GM21390 (cell line): ENCODE measurements around the gene GNAO1.

Source experiments
- ATAC-seq: cut with Tn5 transposase; IDR thresholded peaks from one replicate; pipeline ENCODE4 v1.9.1; 2021; ENCODE audit not compliant: unreplicated experiment

The GNAO1 gene

GRCh38 chr16:56331915-56332314, 140.6 kb downstream of the GNAO1 start:
- ATAC-seq, result no peak

GRCh38 chr16:56332464-56333079, 141.3 kb downstream of the GNAO1 start:
- ATAC-seq, result no peak

GRCh38 chr16:56334761-56335160, 143.5 kb downstream of the GNAO1 start:
- ATAC-seq, result no peak

DNA sequence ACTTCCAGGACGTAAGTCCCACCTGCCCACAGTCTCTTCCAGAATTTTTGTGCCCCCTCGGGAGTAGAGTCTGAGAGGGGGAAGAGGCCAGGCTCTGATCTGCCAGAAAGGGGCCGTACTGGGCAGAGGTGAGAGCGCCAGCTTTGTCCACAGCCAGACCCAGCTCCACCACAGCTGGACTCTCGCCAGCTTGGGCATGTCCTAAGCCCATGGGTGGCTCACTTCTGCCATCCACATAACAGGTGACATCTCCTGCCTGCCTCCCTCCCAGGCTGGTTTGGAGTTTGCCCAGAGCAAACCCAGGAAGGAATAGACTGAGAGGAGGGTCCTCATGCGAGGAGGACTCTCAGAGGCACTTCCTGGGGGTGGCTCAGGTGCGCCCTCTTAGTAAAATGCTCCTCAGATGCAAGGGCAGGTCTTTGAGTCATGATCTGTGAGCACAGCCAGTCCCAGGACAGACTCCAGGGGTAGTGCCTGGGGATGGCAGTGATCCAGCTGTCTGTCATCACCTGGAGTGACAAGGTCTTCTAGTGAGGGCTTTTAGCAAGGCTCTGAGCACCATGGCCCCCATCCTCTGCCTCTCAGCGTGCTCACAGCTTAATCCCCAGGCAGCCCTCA, 144.9 kb downstream of the GNAO1 start:
- no peak for ATAC-seq

DNA sequence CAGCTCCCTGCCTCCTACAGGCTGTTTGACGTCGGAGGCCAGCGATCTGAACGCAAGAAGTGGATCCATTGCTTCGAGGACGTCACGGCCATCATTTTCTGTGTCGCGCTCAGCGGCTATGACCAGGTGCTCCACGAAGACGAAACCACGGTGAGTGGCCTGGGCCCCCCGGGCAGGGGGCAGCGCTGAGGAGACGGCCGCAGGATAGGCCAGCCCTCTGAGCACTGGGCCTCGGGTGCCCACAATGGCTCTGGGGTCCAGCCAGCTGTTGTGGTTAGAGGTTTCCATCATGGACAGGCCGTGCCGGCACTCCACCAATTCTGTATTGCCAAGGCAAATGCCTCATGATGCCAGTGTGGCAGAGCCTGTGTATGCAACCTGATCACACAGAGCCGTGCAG, 145.4 kb downstream of the GNAO1 start:
- no peak for ATAC-seq

GRCh38 chr16:56337131-56337857, 146.0 kb downstream of the GNAO1 start:
- ATAC-seq, result no peak

DNA sequence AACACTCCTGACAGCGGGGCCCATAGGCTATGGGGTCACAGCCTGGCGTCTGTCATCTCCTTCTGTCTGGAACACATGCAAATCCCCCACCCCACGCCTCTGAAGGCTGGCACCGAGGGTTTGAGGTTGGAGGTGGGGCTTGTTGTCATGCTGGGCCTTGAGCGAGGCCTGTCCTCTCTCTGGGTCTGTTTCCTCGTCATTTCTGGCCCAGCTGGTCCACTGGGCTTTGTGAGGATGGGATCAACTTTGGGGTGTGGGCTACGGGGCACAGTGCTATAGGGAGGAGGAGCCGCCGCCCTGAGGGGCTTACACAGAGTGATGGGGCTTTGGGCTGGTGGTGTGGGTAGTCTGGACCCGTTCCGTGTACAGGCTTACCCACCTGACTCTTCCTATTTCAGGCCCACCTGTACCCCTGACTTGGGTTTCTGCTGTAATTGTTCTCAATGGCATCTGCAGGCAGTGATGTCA, 146.6 kb downstream of the GNAO1 start:
- ATAC-seq, result no peak

GRCh38 chr16:56338566-56339318, 147.5 kb downstream of the GNAO1 start:
- no peak for ATAC-seq

- ATAC-seq, result no peak
Observed at GRCh38 chr16:56339431-56340195, 148.3 kb downstream of the GNAO1 start.

GRCh38 chr16:56340416-56340815, 149.1 kb downstream of the GNAO1 start:
- ATAC-seq, result no peak

GRCh38 chr16:56340864-56341365, 149.6 kb downstream of the GNAO1 start:
- no peak for ATAC-seq

DNA sequence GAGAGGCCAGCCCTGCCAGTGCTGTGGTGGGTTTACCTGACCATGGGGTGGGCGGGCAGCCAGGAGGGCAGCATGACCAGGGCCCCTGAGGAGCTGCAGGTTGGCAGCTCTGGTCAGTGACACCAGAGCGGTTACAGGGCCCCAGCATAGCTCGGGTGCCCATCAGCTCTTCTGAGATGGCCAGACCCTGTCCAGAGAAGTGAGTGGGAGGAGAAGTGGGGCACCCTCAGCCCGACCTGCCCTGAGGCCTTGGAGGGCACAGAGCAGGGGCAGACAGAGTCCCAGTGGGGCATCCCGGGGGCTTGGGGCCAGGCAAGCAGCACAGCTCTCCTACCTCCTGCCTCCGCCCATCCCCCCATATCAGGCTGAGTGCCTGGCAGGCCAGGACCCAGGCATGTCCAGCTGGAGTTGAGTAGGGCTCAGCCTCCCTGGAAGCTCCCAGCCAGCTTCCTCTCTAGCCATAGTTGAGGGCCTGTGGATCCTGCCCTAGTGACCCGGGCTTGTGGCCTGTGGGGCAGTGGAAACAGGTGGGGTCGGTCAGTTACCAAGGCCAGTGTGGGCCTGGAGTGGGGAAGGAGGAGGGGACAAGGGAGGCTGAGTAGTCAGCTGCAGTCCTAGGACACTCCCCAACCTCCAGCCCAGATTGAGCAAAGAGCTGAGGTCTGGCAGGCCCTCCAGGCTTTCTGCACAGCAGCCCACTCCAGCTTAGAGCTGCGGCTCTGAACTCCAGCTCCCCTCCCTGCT, 150.5 kb downstream of the GNAO1 start:
- no peak for ATAC-seq

DNA sequence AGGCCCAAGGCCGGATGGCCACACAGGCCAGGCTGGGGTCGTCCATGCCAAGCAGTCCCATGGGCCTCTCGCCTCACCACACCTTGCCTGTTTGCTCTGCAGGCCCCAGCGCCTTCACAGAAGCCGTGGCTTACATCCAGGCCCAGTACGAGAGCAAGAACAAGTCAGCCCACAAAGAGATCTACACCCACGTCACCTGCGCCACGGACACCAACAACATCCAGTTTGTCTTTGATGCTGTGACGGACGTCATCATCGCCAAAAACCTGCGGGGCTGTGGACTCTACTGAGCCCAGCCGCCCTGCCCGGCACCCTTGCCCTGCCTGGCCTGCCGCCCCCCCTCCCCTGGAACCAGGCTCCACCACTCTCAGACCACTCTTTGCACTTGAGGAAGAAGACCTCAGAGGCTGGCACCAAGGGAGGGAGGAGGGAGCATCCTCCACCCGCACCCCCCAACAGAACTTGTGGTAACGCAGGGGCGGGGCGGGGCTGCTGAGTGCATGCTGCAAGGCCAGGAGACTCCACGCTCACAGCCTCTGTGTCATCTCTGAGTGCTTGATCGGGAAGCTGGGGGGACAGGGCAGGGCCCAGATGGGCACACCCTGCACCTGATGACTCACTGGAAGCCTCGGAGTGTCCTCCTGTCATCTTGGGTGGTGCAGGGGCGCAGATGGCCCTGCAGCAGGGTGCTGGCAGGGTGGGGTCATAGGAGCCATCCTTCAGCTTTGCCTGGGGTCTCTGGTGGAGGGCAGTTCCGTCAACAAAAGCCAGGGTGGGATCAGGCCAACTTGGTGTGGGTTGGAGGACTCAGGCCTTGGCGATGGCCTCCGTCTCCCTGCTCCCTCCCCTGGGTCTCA, 152.6 kb downstream of the GNAO1 start:
- no peak for ATAC-seq

DNA sequence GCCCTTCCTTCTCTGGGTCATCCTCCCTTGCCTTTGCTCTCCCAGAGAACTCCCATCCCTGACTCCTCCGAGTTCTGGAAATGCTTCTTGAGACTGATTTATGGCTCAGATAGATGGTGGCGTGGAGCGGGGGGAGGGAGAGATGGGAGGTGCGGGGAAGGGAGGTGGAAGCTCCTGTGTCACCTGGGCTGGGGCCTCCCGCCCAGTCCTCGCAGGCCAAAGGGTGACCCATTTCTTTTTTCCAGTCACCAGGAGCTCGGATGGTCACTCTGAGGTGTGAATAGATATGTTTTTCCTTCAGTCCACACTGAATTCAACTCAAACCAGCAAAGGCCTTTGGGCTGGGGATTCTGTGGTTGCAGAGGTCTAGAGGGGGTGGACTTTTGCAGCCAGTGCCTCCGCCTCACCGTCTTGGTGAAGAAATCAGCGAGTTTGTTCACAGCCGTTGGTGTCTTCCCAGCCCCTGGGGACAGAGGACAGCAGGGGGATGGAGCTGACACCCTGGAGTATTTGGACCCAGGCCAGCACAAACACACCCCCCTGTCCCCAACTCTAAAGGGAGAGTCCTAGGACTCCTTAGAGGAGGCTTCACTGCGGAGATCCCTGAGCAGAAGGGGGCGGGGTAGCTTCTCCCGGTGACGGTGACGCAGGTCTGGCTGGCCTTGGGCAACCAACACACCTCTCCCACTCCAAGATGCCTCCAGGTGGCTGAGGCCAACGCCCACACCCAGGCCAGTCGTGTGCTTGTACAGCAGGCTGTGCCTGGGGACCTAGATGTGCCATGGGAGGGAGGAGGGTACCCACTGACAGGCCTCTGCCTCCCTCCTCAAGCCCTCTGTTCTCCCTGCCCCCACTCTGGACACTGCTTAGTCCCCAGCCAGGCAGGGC, 153.5 kb downstream of the GNAO1 start:
- ATAC-seq, result no peak

DNA sequence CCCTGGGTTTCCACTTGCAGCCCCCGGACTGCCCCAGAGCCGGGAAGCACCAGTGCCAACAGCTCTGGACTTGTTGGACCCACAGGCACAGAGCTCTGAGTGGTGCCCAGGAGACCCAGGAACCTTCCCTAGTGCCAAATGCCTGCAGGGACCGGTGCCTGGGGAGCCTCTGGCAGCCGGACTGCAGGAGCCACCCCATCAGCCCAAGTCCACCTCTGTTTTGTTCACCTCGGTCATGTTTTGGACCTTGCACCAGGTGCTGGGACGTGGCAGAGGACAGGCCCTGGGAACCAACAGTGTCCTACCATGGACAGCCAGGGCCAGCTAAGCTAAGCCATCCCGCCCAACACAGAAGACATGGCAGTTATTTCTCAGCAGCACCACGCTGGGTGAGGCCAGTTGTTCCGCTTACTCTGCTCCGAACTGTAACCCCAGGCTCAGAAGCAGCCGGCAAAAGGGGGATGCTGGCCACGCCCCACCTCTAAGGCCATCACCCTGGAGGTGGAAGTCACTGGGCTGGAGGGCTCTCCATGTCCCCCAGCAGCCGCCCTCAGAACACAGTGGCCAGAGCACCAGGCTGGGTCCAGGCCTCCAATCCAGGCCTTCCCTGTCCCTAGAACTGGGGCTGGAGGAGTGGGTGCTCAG, 154.2 kb downstream of the GNAO1 start:
- no peak for ATAC-seq

DNA sequence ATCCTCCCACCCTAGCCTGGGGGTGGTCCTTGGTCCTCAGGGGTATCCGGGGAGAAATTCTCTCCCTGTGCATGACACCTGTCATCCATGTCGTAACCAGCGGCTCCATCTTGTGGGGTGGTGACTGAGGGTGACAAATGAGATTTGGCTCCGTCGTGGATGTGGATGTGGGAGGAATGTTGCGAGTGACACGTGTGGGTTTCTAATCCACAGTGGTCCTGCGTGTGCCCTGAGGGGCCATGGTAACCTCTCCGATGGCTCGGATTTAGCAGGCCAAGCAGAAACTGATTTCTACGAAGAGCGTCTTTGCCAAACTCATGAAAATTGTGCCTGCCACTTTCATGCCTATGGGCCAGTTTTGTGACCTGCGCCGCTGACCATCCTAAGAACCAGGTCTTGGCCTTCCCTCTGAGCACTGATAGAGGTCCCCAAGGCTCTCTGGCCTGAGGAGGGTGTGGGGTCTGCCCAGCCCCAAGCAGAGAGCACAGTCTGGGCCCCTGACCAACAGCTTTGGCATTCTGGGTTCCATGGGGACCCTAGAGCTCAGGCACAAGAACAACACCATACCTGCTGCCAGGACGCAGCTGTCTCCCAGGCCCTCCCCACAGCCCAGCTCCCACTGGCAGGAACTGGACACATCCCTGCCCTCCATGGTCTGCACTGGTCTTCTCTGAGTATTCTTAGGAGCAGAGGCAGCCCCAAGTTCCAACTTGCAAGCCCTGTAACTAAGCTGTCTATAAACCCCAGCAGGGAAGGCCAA, 155.0 kb downstream of the GNAO1 start:
- no peak for ATAC-seq

- ATAC-seq, result no peak
Observed at GRCh38 chr16:56347166-56347565, 155.9 kb downstream of the GNAO1 start.
